ENCODE measurements around the gene PSENEN. TPM values are rescaled to one million over a fixed set of nuclear protein-coding genes. Genes with fewer than 3 reads are reported as not detected.
A peak's percentile ranks its signal among the peaks of the same experiment; 100 is the strongest.

The PSENEN gene, protein sequence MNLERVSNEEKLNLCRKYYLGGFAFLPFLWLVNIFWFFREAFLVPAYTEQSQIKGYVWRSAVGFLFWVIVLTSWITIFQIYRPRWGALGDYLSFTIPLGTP
- total RNA-seq = 10 to 100 TPM; 39.9 to 65.2 TPM

DNA sequence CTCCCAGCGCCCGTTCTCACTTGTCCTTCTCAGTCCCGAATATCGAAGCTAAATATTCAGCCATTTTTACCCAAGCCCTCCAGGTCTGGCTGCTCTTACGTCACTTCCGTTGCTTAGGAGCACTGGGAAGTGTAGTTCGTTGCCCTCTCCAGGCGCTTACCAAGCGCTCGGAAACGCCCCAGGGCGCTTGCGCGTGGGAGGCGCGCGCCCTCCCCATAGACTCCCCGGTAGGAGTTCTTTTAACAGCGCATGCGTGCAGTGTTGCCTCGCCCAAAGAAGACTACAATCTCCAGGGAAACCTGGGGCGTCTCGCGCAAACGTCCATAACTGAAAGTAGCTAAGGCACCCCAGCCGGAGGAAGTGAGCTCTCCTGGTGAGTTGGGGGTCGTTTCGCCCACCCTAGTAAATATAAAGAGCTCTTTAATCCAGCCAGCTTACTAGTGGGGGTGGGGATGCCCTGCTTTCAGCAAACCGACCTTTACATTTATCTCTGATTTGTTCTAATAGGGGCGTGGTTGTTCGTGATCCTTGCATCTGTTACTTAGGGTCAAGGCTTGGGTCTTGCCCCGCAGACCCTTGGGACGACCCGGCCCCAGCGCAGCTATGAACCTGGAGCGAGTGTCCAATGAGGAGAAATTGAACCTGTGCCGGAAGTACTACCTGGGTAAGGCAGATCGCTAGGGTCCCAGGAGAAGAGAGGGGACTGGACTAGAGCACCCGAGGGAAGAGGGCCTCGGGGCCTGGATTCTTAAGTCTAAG is at the start of gene PSENEN, which contains the start of gene U2AF1L4:
Gene PSENEN (plus strand): TSS at position 324 of the 759 bp plus-strand sequence. CDS start 280 bp downstream, at position 604.
Gene U2AF1L4 (minus strand): TSS at position 91 of the 759 bp plus-strand sequence. CDS start 27 bp downstream, at position 64.
- peak; percentile 99 for TF ChIP-seq POLR2AphosphoS5 (IDR thresholded peaks at IDR 0.05)
- TF ChIP-seq POLR2A (IDR thresholded peaks at IDR 0.05) = peak; percentile 56
- TF ChIP-seq, protein P1, sequence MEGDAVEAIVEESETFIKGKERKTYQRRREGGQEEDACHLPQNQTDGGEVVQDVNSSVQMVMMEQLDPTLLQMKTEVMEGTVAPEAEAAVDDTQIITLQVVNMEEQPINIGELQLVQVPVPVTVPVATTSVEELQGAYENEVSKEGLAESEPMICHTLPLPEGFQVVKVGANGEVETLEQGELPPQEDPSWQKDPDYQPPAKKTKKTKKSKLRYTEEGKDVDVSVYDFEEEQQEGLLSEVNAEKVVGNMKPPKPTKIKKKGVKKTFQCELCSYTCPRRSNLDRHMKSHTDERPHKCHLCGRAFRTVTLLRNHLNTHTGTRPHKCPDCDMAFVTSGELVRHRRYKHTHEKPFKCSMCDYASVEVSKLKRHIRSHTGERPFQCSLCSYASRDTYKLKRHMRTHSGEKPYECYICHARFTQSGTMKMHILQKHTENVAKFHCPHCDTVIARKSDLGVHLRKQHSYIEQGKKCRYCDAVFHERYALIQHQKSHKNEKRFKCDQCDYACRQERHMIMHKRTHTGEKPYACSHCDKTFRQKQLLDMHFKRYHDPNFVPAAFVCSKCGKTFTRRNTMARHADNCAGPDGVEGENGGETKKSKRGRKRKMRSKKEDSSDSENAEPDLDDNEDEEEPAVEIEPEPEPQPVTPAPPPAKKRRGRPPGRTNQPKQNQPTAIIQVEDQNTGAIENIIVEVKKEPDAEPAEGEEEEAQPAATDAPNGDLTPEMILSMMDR (IDR thresholded peaks at IDR 0.05) = peak in 2 of 4 experiments; percentile 26 to 48
- H3K27me3 ChIP-seq (replicated peaks; ENCODE audit: insufficient read depth) = no peaks in the 10 kb centered on the region
- no peaks in the 10 kb centered on the region for H3K9me3 ChIP-seq
- intact Hi-C loops (cut with DNase I) = loop anchor here (10.0 kb wide), 1 partner anchor 469 kb away; the partner anchor contains the start of genes ZNF146 and ZNF565
- H3K27ac ChIP-seq = peak within 1 kb of the TSS; percentile 99 to 100
- DNase-seq (ENCODE audit: low spot score) = peak; percentile 99
- peak within 1 kb of the TSS; percentile 89 to 94 for H3K4me3 ChIP-seq
- no peaks in the 10 kb centered on the region for H3K36me3 ChIP-seq
- WGBS = under 1% methylated on average over 40 of the region's 40 CpGs
- H3K4me1 ChIP-seq (replicated peaks) = peaks cover 16% of the 10 kb centered on the region

DNA sequence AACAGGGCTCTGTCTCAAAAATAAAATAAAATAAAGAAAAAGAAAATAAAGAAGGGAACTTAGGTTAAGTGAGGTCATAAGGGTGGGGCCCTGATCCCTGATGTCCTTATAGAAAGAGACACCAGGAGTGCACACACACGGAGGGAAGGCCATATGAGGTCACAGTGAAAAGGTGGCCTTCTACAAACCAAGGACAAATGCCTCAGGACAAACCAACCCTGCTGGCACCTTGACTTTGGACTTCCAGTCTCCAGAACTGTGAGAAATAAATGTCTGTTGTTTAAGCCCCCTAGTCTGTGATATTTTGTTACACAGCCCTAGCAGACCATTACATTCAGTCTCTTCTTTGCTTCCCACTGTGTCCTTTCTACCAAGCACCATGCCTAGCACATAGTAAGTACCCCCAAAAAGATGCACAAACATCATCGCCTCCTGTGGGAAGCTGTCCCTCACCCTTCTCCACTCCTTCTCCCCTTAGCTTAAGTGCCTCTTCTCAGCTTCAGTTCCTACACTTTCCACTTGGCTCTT is 49.5 kb upstream of the PSENEN start:
- no peaks in the 10 kb centered on the region for H3K36me3 ChIP-seq
- H3K4me3 ChIP-seq = no peak overlapping the region
- no peaks in the 10 kb centered on the region for H3K9me3 ChIP-seq
- no peaks in the 10 kb centered on the region for H3K27me3 ChIP-seq (replicated peaks; ENCODE audit: insufficient read depth)
- DNase-seq (ENCODE audit: low spot score) = no peak
- no peaks in the 10 kb centered on the region for H3K4me1 ChIP-seq (replicated peaks)
- no peak for TF ChIP-seq POLR2A (IDR thresholded peaks at IDR 0.05)
- TF ChIP-seq POLR2AphosphoS5 (IDR thresholded peaks at IDR 0.05) = no peak
- TF ChIP-seq, protein P1 (IDR thresholded peaks at IDR 0.05) = no peak
- no peak overlapping the region for H3K27ac ChIP-seq
- intact Hi-C loops (cut with DNase I) = no loop called here
- 83% methylated on average over 2 of the region's 2 CpGs for WGBS

DNA sequence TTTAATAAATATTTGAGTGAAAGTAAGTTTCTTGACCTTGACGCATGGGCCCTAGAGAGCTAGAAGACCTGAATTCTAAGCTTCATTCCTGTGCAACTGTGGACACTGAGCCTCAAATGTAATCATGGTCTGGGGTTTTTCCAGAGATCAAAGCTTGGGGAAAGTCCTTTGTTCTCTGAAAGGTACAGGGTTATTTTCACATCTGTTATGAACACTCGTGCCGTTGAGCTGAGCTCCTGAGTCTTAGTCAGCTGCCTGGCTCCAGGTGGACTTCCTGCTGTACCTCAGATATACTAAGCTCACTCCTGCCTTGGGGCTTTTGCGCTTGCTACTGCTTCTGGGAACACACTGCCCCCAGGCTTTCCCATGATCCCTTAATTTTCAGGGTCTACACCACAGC is 48.6 kb upstream of the PSENEN start:
- H3K4me1 ChIP-seq (replicated peaks) = no peaks in the 10 kb centered on the region
- H3K27me3 ChIP-seq (replicated peaks; ENCODE audit: insufficient read depth) = no peaks in the 10 kb centered on the region
- no peaks in the 10 kb centered on the region for H3K9me3 ChIP-seq
- WGBS = 58% methylated on average over 4 of the region's 4 CpGs
- H3K27ac ChIP-seq = no peak overlapping the region
- no peak for DNase-seq (ENCODE audit: low spot score)
- TF ChIP-seq POLR2AphosphoS5 (IDR thresholded peaks at IDR 0.05) (no peak), POLR2A (IDR thresholded peaks at IDR 0.05) (no peak)
- TF ChIP-seq, protein P1 (IDR thresholded peaks at IDR 0.05) = no peak
- no peaks in the 10 kb centered on the region for H3K36me3 ChIP-seq
- intact Hi-C loops (cut with DNase I) = no loop called here
- no peak overlapping the region for H3K4me3 ChIP-seq

DNA sequence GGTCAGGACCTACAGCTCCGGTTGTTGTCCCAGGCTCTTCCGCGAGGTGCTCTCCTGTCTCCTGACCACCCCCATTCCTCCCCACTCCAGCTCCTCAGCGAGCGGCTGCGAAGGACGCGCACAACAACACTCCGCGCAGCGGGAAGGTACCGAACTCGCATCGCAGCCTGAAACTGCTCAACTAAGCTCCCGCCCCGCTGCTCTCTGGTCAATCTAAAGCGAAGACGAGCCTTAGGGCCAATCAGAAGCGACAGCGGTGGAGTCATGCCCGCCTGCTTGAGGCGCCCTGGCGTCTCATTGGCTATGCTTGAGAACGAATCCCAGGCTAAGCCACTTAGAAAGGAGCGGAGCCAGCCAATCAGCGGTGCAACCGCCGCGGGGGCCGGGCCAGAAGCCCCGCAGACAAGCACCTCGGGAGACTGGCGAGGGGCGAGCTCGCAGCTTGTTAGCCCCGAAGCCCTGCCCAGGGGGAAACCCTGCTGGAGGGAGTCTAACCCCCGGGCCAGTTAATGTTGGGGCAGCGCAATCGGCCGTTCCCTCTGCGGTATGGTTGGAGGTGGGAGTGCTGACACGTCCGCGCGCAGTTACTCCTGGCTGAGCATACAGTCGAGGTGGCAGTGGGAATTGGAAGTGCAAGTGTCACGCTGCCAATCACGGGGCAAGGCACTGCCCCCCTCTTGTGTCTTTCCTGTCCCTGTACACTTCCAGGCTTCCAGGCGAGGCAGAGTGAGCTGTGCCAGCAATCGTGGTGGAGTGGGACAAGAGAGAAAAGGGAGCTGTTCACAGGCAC is 43.0 kb upstream of the PSENEN start:
- Histone ChIP-seq H3K27me3 (replicated peaks; ENCODE audit: insufficient read depth) (no peaks in the 10 kb centered on the region), H3K4me1 (replicated peaks) (no peaks in the 10 kb centered on the region), H3K4me3 (peak overlapping the region; percentile 40 to 58), H3K36me3 (no peaks in the 10 kb centered on the region), H3K27ac (peak overlapping the region in 1 of 2 donors; percentile 42), H3K9me3 (no peaks in the 10 kb centered on the region)
- intact Hi-C loops (cut with DNase I) = no loop called here
- TF ChIP-seq POLR2AphosphoS5 (IDR thresholded peaks at IDR 0.05) = peak; percentile 90
- no peak for TF ChIP-seq POLR2A (IDR thresholded peaks at IDR 0.05)
- under 1% methylated on average over 45 of the region's 50 CpGs for WGBS
- DNase-seq (ENCODE audit: low spot score) = peak; percentile 98

DNA sequence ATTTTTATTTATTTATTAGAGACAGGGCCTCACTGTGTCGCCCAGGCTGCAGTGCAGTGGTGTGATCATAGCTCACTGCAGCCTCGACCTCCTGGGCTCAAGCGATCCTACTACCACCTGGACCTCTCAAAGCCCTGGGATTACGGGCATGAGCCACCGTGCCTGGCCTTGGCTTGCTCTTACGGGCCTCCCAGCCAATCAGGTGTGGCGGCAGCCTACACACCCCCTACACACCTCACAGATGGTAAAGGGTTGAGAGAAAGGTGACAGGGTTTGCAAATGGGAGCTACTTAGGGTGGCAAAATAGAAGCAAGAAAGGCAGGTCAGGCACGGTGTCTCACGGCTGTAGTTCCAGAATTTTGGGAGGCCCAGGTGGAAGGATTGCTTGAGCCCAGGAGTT is 42.1 kb upstream of the PSENEN start:
- WGBS = 43% methylated on average over 9 of the region's 9 CpGs
- H3K36me3 ChIP-seq = no peaks in the 10 kb centered on the region
- TF ChIP-seq, protein P1 (IDR thresholded peaks at IDR 0.05) = no peak
- TF ChIP-seq POLR2A (IDR thresholded peaks at IDR 0.05) = no peak
- TF ChIP-seq POLR2AphosphoS5 (IDR thresholded peaks at IDR 0.05) = no peak
- no peak overlapping the region for H3K27ac ChIP-seq
- no peaks in the 10 kb centered on the region for H3K9me3 ChIP-seq
- no peak for DNase-seq (ENCODE audit: low spot score)
- no peak overlapping the region for H3K4me3 ChIP-seq
- H3K27me3 ChIP-seq (replicated peaks; ENCODE audit: insufficient read depth) = no peaks in the 10 kb centered on the region
- intact Hi-C loops (cut with DNase I) = no loop called here
- H3K4me1 ChIP-seq (replicated peaks) = no peaks in the 10 kb centered on the region
